Neural cell (in vitro differentiated cells): ENCODE measurements around the gene CALHM2. TPM values are rescaled to one million over a fixed set of nuclear protein-coding genes. Genes with fewer than 3 reads are reported as not detected.

ENCODE experiments used
- H2AFZ ChIP-seq: fragments of 200-600, 300-800 bp; sonication (generic), shearing (Covaris generic); 2 replicates; pipeline ENCODE4 v1.6.0; 2014; ENCODE audit warnings: low read depth, mild to moderate bottlenecking, antibody characterized with exemption, low read length, moderate library complexity
- H3F3A ChIP-seq: fragments of 200-600 bp; shearing (Covaris generic); 2 replicates; pipeline ENCODE4 v1.6.1; 2016; ENCODE audit warnings: mild to moderate bottlenecking, moderate library complexity, mixed read lengths, antibody characterized with exemption, low read length; ENCODE audit not compliant: insufficient read depth, poor library complexity, severe bottlenecking
- H3K27ac ChIP-seq: fragments of 200-600, 300-800 bp; sonication (generic), shearing (Covaris generic); 2 replicates; pipeline ENCODE4 v1.5.1; 2014; ENCODE audit warnings: mild to moderate bottlenecking, low read length, moderate library complexity
- H3K27me3 ChIP-seq: fragments of 300-800, 200-600 bp; sonication (generic), shearing (Covaris generic); 2 replicates; pipeline ENCODE4 v1.6.0; 2014; ENCODE audit warnings: mild to moderate bottlenecking, low read depth, low read length, moderate library complexity; ENCODE audit not compliant: insufficient read depth
- H3K36me3 ChIP-seq: fragments of 300-800, 200-600 bp; sonication (generic), shearing (Covaris generic); 2 replicates; pipeline ENCODE4 v1.5.1; 2014; ENCODE audit warnings: mild to moderate bottlenecking, antibody characterized with exemption, low read length, moderate library complexity; ENCODE audit not compliant: insufficient read depth
- H3K4me2 ChIP-seq: fragments of 300-800, 200-600 bp; sonication (generic), shearing (Covaris generic); 2 replicates; pipeline ENCODE4 v1.6.0; 2014; ENCODE audit warnings: mild to moderate bottlenecking, low read length
- H3K4me3 ChIP-seq: fragments of 300-800, 200-600 bp; sonication (generic), shearing (Covaris generic); 2 replicates; pipeline ENCODE4 v1.5.1; 2014; ENCODE audit warnings: mild to moderate bottlenecking, low read length, moderate library complexity
- H3K79me2 ChIP-seq: fragments of 200-600 bp; shearing (Covaris generic); replicated peaks from 2 replicates; pipeline ENCODE4 v1.6.0; 2014; ENCODE audit warnings: mild to moderate bottlenecking, low read length, moderate library complexity; ENCODE audit not compliant: insufficient read depth
- H3K9ac ChIP-seq: fragments of 300-800, 200-600 bp; sonication (generic), shearing (Covaris generic); 2 replicates; pipeline ENCODE4 v1.6.1; 2016; ENCODE audit warnings: mild to moderate bottlenecking, low read length, mixed read lengths
- H3K9me2 ChIP-seq: fragments of 200-600 bp; shearing (Covaris generic); 2 replicates; pipeline ENCODE4 v1.6.1; 2016; ENCODE audit warnings: mild to moderate bottlenecking, low read length, mixed read lengths; ENCODE audit not compliant: insufficient read depth
- H3K9me3 ChIP-seq: fragments of 200-600, 300-800 bp; sonication (generic), shearing (Covaris generic); 2 replicates; pipeline ENCODE4 v1.6.1; 2016; ENCODE audit warnings: mild to moderate bottlenecking, mixed run types, low read length, moderate library complexity, mixed read lengths
- H4K20me1 ChIP-seq: fragments of 200-600 bp; shearing (Covaris generic); 2 replicates; pipeline ENCODE4 v1.6.1; 2016; ENCODE audit warnings: mild to moderate bottlenecking, mixed run types; ENCODE audit not compliant: insufficient read depth
- EP300 ChIP-seq: fragments of 450-650 bp; conservative IDR thresholded peaks from 2 replicates; pipeline ENCODE4 v1.6.1; 2014; ENCODE audit warnings: antibody characterized with exemption, mild to moderate bottlenecking, moderate library complexity; ENCODE audit not compliant: poor library complexity, severe bottlenecking
- EZH2 ChIP-seq: fragments of 200-600, 300-800 bp; shearing (Covaris generic), sonication (generic); IDR thresholded peaks from 2 replicates; pipeline ENCODE4 v1.6.1; 2014; ENCODE audit warnings: antibody characterized with exemption, low read length, borderline replicate concordance, mild to moderate bottlenecking; ENCODE audit not compliant: insufficient read depth, poor library complexity, severe bottlenecking
- MXI1 ChIP-seq: fragments of 450-650 bp; conservative IDR thresholded peaks from 2 replicates; pipeline ENCODE4 v1.6.1; 2014; ENCODE audit warnings: antibody characterized with exemption, mild to moderate bottlenecking; ENCODE audit not compliant: poor library complexity, severe bottlenecking
- POLR2AphosphoS5 ChIP-seq: IDR thresholded peaks from 2 replicates; pipeline ENCODE4 v1.6.1; 2012
- RAD21 ChIP-seq: fragments of 450-650 bp; conservative IDR thresholded peaks from 2 replicates; pipeline ENCODE4 v1.6.1; 2014; ENCODE audit warnings: antibody characterized with exemption, mild to moderate bottlenecking, moderate library complexity
- SMC3 ChIP-seq: fragments of 450-650 bp; conservative IDR thresholded peaks from 2 replicates; pipeline ENCODE4 v1.6.1; 2014; ENCODE audit warnings: antibody characterized with exemption, mild to moderate bottlenecking, moderate library complexity; ENCODE audit not compliant: poor library complexity
- TAF1 ChIP-seq: IDR thresholded peaks from 2 replicates; pipeline ENCODE4 v1.6.1; 2012; ENCODE audit warnings: low read depth
- polyA plus RNA-seq: library from polyadenylated mRNA; depleted of rRNA; stranded (reverse); fragments of >200 nt; gene quantifications from 2 replicates; pipeline ENCODE4 v1.2.3, GENCODE V29; 2014
- TF ChIP-seq, protein P1 (sequence below): IDR thresholded peaks from 2 replicates; pipeline ENCODE4 v1.6.1; 2012; ENCODE audit warnings: borderline replicate concordance
- TF ChIP-seq, protein P2 (sequence below): fragments of 450-650 bp; IDR thresholded peaks from 2 replicates; pipeline ENCODE4 v1.5.1; 2014; ENCODE audit warnings: antibody characterized with exemption, mild to moderate bottlenecking, moderate library complexity; ENCODE audit not compliant: poor library complexity, severe bottlenecking

The CALHM2 gene
- polyA plus RNA-seq, 1 donor from 2014 or later, result not detected

DNA sequence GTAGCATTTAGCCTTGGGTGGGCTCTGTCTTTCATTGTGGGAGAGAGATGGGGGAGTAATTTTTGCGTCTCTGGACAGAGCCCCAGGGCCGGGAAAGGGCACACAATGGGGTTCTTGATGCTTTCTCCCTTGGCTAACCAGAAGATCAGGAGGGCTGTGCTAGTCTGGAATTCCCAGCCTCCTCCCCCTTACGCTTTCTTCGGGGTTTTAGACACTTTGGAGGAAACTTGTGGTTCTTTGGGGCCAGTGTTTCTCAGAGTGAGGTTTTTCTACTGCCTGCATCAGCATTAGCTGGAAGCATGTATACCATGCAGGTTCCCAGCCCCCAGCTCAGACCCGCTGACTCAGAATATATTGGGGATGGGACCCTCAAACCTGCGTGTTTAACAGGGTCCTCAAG is 48.3 kb upstream of the CALHM2 start:
- no peak for TF ChIP-seq POLR2AphosphoS5
- no peak for TF ChIP-seq RAD21
- TF ChIP-seq TAF1, result no peak
- TF ChIP-seq SMC3, result no peak
- TF ChIP-seq EP300, result no peak
- TF ChIP-seq, protein P1, sequence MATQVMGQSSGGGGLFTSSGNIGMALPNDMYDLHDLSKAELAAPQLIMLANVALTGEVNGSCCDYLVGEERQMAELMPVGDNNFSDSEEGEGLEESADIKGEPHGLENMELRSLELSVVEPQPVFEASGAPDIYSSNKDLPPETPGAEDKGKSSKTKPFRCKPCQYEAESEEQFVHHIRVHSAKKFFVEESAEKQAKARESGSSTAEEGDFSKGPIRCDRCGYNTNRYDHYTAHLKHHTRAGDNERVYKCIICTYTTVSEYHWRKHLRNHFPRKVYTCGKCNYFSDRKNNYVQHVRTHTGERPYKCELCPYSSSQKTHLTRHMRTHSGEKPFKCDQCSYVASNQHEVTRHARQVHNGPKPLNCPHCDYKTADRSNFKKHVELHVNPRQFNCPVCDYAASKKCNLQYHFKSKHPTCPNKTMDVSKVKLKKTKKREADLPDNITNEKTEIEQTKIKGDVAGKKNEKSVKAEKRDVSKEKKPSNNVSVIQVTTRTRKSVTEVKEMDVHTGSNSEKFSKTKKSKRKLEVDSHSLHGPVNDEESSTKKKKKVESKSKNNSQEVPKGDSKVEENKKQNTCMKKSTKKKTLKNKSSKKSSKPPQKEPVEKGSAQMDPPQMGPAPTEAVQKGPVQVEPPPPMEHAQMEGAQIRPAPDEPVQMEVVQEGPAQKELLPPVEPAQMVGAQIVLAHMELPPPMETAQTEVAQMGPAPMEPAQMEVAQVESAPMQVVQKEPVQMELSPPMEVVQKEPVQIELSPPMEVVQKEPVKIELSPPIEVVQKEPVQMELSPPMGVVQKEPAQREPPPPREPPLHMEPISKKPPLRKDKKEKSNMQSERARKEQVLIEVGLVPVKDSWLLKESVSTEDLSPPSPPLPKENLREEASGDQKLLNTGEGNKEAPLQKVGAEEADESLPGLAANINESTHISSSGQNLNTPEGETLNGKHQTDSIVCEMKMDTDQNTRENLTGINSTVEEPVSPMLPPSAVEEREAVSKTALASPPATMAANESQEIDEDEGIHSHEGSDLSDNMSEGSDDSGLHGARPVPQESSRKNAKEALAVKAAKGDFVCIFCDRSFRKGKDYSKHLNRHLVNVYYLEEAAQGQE, result no peak
- TF ChIP-seq, protein P2, sequence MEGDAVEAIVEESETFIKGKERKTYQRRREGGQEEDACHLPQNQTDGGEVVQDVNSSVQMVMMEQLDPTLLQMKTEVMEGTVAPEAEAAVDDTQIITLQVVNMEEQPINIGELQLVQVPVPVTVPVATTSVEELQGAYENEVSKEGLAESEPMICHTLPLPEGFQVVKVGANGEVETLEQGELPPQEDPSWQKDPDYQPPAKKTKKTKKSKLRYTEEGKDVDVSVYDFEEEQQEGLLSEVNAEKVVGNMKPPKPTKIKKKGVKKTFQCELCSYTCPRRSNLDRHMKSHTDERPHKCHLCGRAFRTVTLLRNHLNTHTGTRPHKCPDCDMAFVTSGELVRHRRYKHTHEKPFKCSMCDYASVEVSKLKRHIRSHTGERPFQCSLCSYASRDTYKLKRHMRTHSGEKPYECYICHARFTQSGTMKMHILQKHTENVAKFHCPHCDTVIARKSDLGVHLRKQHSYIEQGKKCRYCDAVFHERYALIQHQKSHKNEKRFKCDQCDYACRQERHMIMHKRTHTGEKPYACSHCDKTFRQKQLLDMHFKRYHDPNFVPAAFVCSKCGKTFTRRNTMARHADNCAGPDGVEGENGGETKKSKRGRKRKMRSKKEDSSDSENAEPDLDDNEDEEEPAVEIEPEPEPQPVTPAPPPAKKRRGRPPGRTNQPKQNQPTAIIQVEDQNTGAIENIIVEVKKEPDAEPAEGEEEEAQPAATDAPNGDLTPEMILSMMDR, result no peak
- TF ChIP-seq EZH2, result no peak
- TF ChIP-seq MXI1, result no peak
- peaks cover 37% of the 10 kb centered on the region for H3K79me2 ChIP-seq
- no peak overlapping the region for H3K9ac ChIP-seq
- no peak overlapping the region for H3K4me3 ChIP-seq
- H3K27me3 ChIP-seq, result no peaks in the 10 kb centered on the region
- no peak overlapping the region for H3K27ac ChIP-seq
- H2AFZ ChIP-seq, result no peak overlapping the region
- H3K9me2 ChIP-seq, result no peaks in the 10 kb centered on the region
- H4K20me1 ChIP-seq, result no peaks in the 10 kb centered on the region
- no peaks in the 10 kb centered on the region for H3K9me3 ChIP-seq
- no peaks in the 10 kb centered on the region for H3K36me3 ChIP-seq
- H3K4me2 ChIP-seq, result no peak overlapping the region
- H3F3A ChIP-seq, result no peaks in the 10 kb centered on the region

DNA sequence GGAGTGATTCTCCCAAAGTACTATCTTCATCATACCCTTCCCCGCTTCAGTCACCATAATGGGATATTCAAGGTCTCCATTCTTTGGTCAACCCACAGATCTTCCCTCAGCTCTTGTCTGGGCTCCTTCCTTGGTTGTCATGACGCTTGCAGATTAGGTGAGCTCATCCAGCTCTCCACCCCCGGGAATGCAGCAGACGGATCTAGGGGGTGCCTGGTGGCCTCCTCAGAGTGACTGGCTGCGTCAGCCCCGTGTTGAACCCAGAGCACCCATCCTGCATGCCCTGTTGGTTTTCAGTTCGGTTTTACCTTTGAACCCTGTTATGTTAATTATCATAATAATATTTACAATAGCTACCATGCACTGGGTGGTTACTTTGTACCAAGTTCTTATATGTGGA is 47.7 kb upstream of the CALHM2 start:
- H3K27ac ChIP-seq, result no peak overlapping the region
- no peaks in the 10 kb centered on the region for H3F3A ChIP-seq
- H3K27me3 ChIP-seq, result peaks cover 3% of the 10 kb centered on the region
- H3K36me3 ChIP-seq, result no peaks in the 10 kb centered on the region
- peaks cover 37% of the 10 kb centered on the region for H3K79me2 ChIP-seq
- H2AFZ ChIP-seq, result no peak overlapping the region
- H3K4me3 ChIP-seq, result no peak overlapping the region
- TF ChIP-seq SMC3, result no peak
- TF ChIP-seq, protein P1, result no peak
- TF ChIP-seq, protein P2, result no peak
- TF ChIP-seq EZH2, result no peak
- TF ChIP-seq RAD21, result no peak
- no peak for TF ChIP-seq MXI1
- TF ChIP-seq TAF1, result no peak
- no peak for TF ChIP-seq POLR2AphosphoS5
- no peak for TF ChIP-seq EP300
- no peaks in the 10 kb centered on the region for H3K9me3 ChIP-seq
- no peaks in the 10 kb centered on the region for H4K20me1 ChIP-seq
- no peak overlapping the region for H3K4me2 ChIP-seq
- no peaks in the 10 kb centered on the region for H3K9me2 ChIP-seq
- no peak overlapping the region for H3K9ac ChIP-seq
